HepG2 (cell line): ENCODE measurements around the gene NRSN2. TPM values are rescaled to one million over a fixed set of nuclear protein-coding genes. Genes with fewer than 3 reads are reported as not detected.
A peak's percentile ranks its signal among the peaks of the same experiment; 100 is the strongest.

Source experiments
- CSRNP1 ChIP-seq: sonication (generic); formaldehyde crosslinking; IDR thresholded peaks from 2 replicates; pipeline ENCODE4 v1.8.1; 2023; ENCODE audit warnings: mild to moderate bottlenecking, missing genetic modification reagents
- DR1 ChIP-seq: sonication (generic); formaldehyde crosslinking; IDR thresholded peaks from 2 replicates; pipeline ENCODE4 v1.8.0; 2021; ENCODE audit warnings: mild to moderate bottlenecking, missing genetic modification reagents, inconsistent platforms
- ESRRA ChIP-seq: sonication (generic); formaldehyde crosslinking; IDR thresholded peaks from 2 replicates; pipeline ENCODE4 v1.5.1; 2020; ENCODE audit warnings: mild to moderate bottlenecking, low read depth, missing genetic modification reagents
- FOXM1 ChIP-seq: sonication (generic); formaldehyde crosslinking; IDR thresholded peaks from 2 replicates; pipeline ENCODE4 v1.5.0; 2020; ENCODE audit warnings: missing genetic modification reagents
- GTF3A ChIP-seq: sonication (generic); formaldehyde crosslinking; conservative IDR thresholded peaks from 2 replicates; pipeline ENCODE4 v1.4.0; 2020; ENCODE audit warnings: mild to moderate bottlenecking, missing genetic modification reagents
- GZF1 ChIP-seq: sonication (generic); formaldehyde crosslinking; IDR thresholded peaks from 2 replicates; pipeline ENCODE4 v1.5.1; 2020; ENCODE audit warnings: mild to moderate bottlenecking, missing genetic modification reagents
- HHEX ChIP-seq: IDR thresholded peaks from 2 replicates; pipeline ENCODE4 v1.6.1; 2016; ENCODE audit warnings: control low read depth
- RARA ChIP-seq: IDR thresholded peaks from 2 replicates; pipeline ENCODE4 v1.6.1; 2016; ENCODE audit warnings: missing genetic modification reagents, missing compliant biosample characterization
- REPIN1 ChIP-seq: sonication (generic); formaldehyde crosslinking; IDR thresholded peaks from 2 replicates; pipeline ENCODE4 v1.8.0; 2022; ENCODE audit warnings: missing genetic modification reagents, low read depth, mild to moderate bottlenecking, borderline replicate concordance
- RORA ChIP-seq: sonication (generic); formaldehyde crosslinking; IDR thresholded peaks from 2 replicates; pipeline ENCODE4 v1.5.0; 2020; ENCODE audit warnings: mild to moderate bottlenecking, missing genetic modification reagents, moderate library complexity
- SNRNP70 ChIP-seq: fragments of 200-400 bp; formaldehyde crosslinking; IDR thresholded peaks from 2 replicates; pipeline ENCODE4 v1.6.1; 2017; ENCODE audit warnings: mild to moderate bottlenecking, low read depth, low read length, moderate library complexity
- SOX5 ChIP-seq: IDR thresholded peaks from 2 replicates; pipeline ENCODE4 v1.6.1; 2016; ENCODE audit warnings: borderline replicate concordance
- SOX6 ChIP-seq, 2 experiments: fragments of 450-650 bp in 1 of 2; sonication (generic) in 1 of 2; formaldehyde crosslinking in 1 of 2; IDR thresholded peaks; 2 replicates each; pipeline versions ENCODE4 v1.4.0 to v1.6.1; 2017 to 2020; ENCODE audit warnings: antibody characterized with exemption in 1 of 2, mild to moderate bottlenecking in 1 of 2, missing genetic modification reagents in 1 of 2
- SRSF9 ChIP-seq: fragments of 200-400 bp; formaldehyde crosslinking; IDR thresholded peaks from 2 replicates; pipeline ENCODE4 v1.6.1; 2018; ENCODE audit warnings: borderline replicate concordance, mild to moderate bottlenecking, low read depth, low read length; ENCODE audit not compliant: insufficient read depth, poor library complexity, severe bottlenecking
- ZFY ChIP-seq: sonication (generic); formaldehyde crosslinking; IDR thresholded peaks from 2 replicates; pipeline ENCODE4 v1.4.0; 2020; ENCODE audit warnings: missing genetic modification reagents
- ZKSCAN8 ChIP-seq: IDR thresholded peaks from 2 replicates; pipeline ENCODE4 v1.6.1; 2016; ENCODE audit warnings: borderline replicate concordance, missing genetic modification reagents, missing compliant biosample characterization
- ZNF280D ChIP-seq: sonication (generic); formaldehyde crosslinking; IDR thresholded peaks from 2 replicates; pipeline ENCODE4 v1.5.1; 2020; ENCODE audit warnings: mild to moderate bottlenecking, missing genetic modification reagents
- polyA plus RNA-seq, 8 experiments: library from polyadenylated mRNA; depleted of rRNA in 3 of 8; stranded (reverse) in 7 of 8; unstranded in 1 of 8; fragments of >200 nt; fragmentation: Illumina TruSeq in 4 of 8; extraction: Trizol in 4 of 8; gene quantifications; 2 replicates each; pipeline versions ENCODE4 v1.2.1 to v1.2.3, GENCODE V29; 2011 to 2016; ENCODE audit warnings: low read depth in 4 of 8, missing spikeins in 1 of 8, mixed read lengths in 1 of 8; ENCODE audit not compliant: insufficient read depth in 1 of 8
- total RNA-seq, 5 experiments: library from RNA; depleted of rRNA; stranded (reverse); fragments of >200 nt; fragmentation: Illumina TruSeq; extraction: Trizol; gene quantifications; 2 replicates each; pipeline ENCODE4 v1.2.3, GENCODE V29; 2016; ENCODE audit warnings: low read depth in 1 of 5
- TF ChIP-seq, protein P1 (sequence below): IDR thresholded peaks from 2 replicates; pipeline ENCODE4 v1.6.1; 2016; ENCODE audit warnings: low read depth, borderline replicate concordance
- TF ChIP-seq, protein P2 (sequence below): sonication (generic); formaldehyde crosslinking; IDR thresholded peaks from 2 replicates; pipeline ENCODE4 v1.8.0; 2022; ENCODE audit warnings: missing genetic modification reagents, mild to moderate bottlenecking, moderate library complexity, borderline replicate concordance
- TF ChIP-seq, protein P3 (sequence below): IDR thresholded peaks from 2 replicates; pipeline ENCODE4 v1.6.1; 2016; ENCODE audit warnings: missing genetic modification reagents, missing compliant biosample characterization

NRSN2 gene
- total and polyA plus RNA-seq, 2 of the 13 experiments (the other 11 are each of a cell fraction or from before 2014, with no cell fraction given) = 32.3 to 49.4 TPM

DNA sequence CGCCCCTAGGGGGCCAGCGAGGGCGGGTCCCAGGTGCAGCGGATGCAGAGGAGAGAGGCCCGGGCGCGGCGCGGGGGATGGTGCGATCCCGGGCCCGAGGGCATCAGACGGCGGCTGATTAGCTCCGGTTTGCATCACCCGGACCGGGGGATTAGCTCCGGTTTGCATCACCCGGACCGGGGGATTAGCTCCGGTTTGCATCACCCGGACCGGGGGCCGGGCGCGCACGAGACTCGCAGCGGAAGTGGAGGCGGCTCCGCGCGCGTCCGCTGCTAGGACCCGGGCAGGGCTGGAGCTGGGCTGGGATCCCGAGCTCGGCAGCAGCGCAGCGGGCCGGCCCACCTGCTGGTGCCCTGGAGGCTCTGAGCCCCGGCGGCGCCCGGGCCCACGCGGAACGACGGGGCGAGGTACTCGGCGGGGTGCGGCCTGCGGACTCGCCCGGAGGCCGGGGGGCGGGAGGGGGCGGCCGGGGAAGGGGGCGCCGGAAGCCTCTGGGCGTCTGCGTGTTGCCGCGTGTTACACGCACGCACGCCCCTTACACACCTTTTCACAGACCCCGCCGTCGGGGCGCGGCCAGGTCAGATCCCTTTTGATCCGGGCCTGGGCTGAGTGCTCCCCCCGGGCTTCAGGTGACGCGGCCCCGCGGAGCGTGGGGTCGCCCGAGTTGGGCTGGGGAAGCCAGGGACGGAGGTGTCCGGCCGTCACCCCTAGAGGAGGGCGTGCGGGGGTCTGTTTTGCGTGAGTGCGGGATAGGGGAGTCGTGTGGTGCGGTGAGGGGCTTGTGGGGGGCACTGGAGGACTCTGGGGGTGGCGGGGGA is 34.1 kb downstream of the NRSN2 start (continued):
- TF ChIP-seq, protein P1, sequence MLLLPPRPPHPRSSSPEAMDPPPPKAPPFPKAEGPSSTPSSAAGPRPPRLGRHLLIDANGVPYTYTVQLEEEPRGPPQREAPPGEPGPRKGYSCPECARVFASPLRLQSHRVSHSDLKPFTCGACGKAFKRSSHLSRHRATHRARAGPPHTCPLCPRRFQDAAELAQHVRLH (CRISPR knock-in tag) = peak; percentile 76; the same call in 1 of the 2 replicates
- no peak for TF ChIP-seq SRSF9
- TF ChIP-seq, protein P2, sequence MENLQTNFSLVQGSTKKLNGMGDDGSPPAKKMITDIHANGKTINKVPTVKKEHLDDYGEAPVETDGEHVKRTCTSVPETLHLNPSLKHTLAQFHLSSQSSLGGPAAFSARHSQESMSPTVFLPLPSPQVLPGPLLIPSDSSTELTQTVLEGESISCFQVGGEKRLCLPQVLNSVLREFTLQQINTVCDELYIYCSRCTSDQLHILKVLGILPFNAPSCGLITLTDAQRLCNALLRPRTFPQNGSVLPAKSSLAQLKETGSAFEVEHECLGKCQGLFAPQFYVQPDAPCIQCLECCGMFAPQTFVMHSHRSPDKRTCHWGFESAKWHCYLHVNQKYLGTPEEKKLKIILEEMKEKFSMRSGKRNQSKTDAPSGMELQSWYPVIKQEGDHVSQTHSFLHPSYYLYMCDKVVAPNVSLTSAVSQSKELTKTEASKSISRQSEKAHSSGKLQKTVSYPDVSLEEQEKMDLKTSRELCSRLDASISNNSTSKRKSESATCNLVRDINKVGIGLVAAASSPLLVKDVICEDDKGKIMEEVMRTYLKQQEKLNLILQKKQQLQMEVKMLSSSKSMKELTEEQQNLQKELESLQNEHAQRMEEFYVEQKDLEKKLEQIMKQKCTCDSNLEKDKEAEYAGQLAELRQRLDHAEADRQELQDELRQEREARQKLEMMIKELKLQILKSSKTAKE (CRISPR knock-in tag) = 0 out of 2 replicates have a peak, but pooled peaks have one; percentile 19
- TF ChIP-seq SNRNP70 = no peak
- peak; percentile 39; the same call in 1 of the 2 replicates for TF ChIP-seq CSRNP1
- peak; percentile 63 for TF ChIP-seq DR1 (CRISPR knock-in tag)
- peak; percentile 48; the same call in 1 of the 2 replicates for TF ChIP-seq GZF1
- TF ChIP-seq ZFY (CRISPR knock-in tag) = peak; percentile 90
- 0 out of 2 replicates have a peak, but pooled peaks have one; percentile 43 for TF ChIP-seq SOX5 (CRISPR knock-in tag)
- TF ChIP-seq GTF3A (CRISPR knock-in tag) = 0 out of 2 replicates have a peak, but pooled peaks have one; percentile 69
- TF ChIP-seq ZNF280D (CRISPR knock-in tag) = peak; percentile 74; the same call in 1 of the 2 replicates
- peak; percentile 74; the same call in 1 of the 2 replicates for TF ChIP-seq REPIN1 (CRISPR knock-in tag)
- TF ChIP-seq ZKSCAN8 (CRISPR knock-in tag) = peak; percentile 45; the same call in 1 of the 2 replicates
- peak; percentile 74 for TF ChIP-seq RARA
- no peak for TF ChIP-seq HHEX
- TF ChIP-seq, protein P3, sequence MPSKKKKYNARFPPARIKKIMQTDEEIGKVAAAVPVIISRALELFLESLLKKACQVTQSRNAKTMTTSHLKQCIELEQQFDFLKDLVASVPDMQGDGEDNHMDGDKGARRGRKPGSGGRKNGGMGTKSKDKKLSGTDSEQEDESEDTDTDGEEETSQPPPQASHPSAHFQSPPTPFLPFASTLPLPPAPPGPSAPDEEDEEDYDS = peak; percentile 66; the same call in 1 of the 2 replicates
- no peak for TF ChIP-seq FOXM1
- no peak for TF ChIP-seq RORA (CRISPR knock-in tag)
- TF ChIP-seq ESRRA (CRISPR knock-in tag) = no peak
- TF ChIP-seq SOX6 (IDR thresholded peaks at IDR 0.05) = no peak
- TF ChIP-seq SOX6 (CRISPR knock-in tag; IDR thresholded peaks at IDR 0.05) = peak; percentile 90
